HG03457 (cell line): ENCODE measurements around the gene PCDHGA8.
"Not testable (repeated sequence)": the region's sequence is repeated elsewhere in the genome, so short reads cannot be mapped to it uniquely, and the experiment has no call there.

Source experiments
- ATAC-seq: cut with Tn5 transposase; IDR thresholded peaks from one replicate; pipeline ENCODE4 v1.9.1; 2021; ENCODE audit warnings: moderate number of reproducible peaks; ENCODE audit not compliant: unreplicated experiment

Gene PCDHGA8

GRCh38 chr5:141399555-141400258, 7.3 kb downstream of the PCDHGA8 start:
- no peak for ATAC-seq

GRCh38 chr5:141402553-141403243, 10.3 kb downstream of the PCDHGA8 start, which contains the start of gene PCDHGA9:
TSS of gene PCDHGA9 (plus strand) at chr5:141402778. CDS start at chr5:141402953, 175 bp downstream.
- no peak for ATAC-seq

GRCh38 chr5:141403387-141403786, 11.0 kb downstream of the PCDHGA8 start:
- ATAC-seq: no peak

GRCh38 chr5:141407790-141408505, 15.5 kb downstream of the PCDHGA8 start, which contains the start of gene PCDHGB6:
TSS of gene PCDHGB6 (plus strand) at chr5:141408021. CDS start at chr5:141408203, 182 bp downstream.
- not testable (repeated sequence) for ATAC-seq

GRCh38 chr5:141409598-141410306, 17.3 kb downstream of the PCDHGA8 start:
- ATAC-seq: no peak

GRCh38 chr5:141411575-141411974, 19.1 kb downstream of the PCDHGA8 start:
- ATAC-seq: no peak

GRCh38 chr5:141412854-141413539, 20.6 kb downstream of the PCDHGA8 start, which contains the start of gene PCDHGA10:
TSS of gene PCDHGA10 (plus strand) at chr5:141412987. CDS start at chr5:141413176, 189 bp downstream.
- ATAC-seq: peak; percentile 59

GRCh38 chr5:141413540-141414069, 21.2 kb downstream of the PCDHGA8 start:
- ATAC-seq: no peak

GRCh38 chr5:141414548-141415274, 22.3 kb downstream of the PCDHGA8 start:
- not testable (repeated sequence) for ATAC-seq

- not testable (repeated sequence) for ATAC-seq
Observed at GRCh38 chr5:141415275-141415618, 22.8 kb downstream of the PCDHGA8 start.

- ATAC-seq: peak; percentile 45
Observed at GRCh38 chr5:141417494-141418172, 25.2 kb downstream of the PCDHGA8 start, which contains the start of gene PCDHGB7. TSS of gene PCDHGB7 (plus strand) at chr5:141417677. CDS start at chr5:141417860, 183 bp downstream.

GRCh38 chr5:141419074-141419880, 26.8 kb downstream of the PCDHGA8 start:
- no peak for ATAC-seq

GRCh38 chr5:141420855-141421488, 28.5 kb downstream of the PCDHGA8 start, which contains the start of gene PCDHGA11:
TSS of gene PCDHGA11 (plus strand) at chr5:141421051. CDS start at chr5:141421228, 177 bp downstream.
- ATAC-seq: no peak

GRCh38 chr5:141421489-141421855, 29.0 kb downstream of the PCDHGA8 start:
- ATAC-seq: no peak

GRCh38 chr5:141422742-141423291, 30.4 kb downstream of the PCDHGA8 start:
- ATAC-seq: no peak

GRCh38 chr5:141427783-141428426, 35.5 kb downstream of the PCDHGA8 start:
- no peak for ATAC-seq
